ENCODE measurements around the gene USP48.
A peak's percentile ranks its signal among the peaks of the same experiment; 100 is the strongest.

The USP48 gene

DNA sequence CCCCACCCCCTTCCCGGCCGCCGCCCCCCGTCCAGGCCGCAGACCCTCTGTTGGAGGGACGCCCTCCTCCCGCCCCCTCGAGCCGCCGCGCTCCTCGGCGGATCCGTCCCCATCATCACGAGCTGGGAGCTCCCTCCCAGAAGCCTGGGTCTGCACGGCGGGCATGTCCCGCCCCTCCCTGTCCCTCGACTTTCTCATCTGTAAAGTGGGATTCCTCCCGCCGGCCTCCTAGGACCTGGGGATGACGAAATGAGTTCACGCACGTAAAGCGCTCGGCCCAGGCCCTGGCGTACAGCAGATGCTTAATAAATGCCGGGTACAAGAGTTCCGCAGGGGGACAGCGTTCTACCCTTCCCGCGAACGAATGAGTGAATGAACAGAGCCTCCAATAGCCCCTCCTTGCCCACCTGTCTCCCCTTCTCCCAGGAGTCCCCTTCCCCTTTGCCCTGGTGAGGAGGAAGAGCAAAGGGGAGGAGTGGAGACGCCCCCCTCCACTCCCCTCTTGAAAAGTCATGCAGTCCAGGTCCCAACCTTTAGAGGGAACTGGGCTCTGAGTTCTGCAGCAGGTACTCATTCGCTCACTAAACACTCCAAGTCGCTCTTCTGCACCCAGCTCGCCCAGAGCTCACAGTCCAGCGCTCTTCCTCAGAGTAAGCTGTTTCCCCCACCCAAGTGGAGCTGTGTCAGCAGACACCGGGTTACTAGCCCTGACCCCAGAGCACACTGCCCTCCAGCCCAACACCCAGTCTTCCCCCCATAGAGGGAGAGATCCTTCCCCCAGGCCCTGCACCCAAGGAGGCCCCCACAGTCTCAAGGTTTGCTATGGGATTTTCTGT is 130.6 kb downstream of the USP48 start:
- DNase-seq (ENCODE audit: low read depth): no peak

DNA sequence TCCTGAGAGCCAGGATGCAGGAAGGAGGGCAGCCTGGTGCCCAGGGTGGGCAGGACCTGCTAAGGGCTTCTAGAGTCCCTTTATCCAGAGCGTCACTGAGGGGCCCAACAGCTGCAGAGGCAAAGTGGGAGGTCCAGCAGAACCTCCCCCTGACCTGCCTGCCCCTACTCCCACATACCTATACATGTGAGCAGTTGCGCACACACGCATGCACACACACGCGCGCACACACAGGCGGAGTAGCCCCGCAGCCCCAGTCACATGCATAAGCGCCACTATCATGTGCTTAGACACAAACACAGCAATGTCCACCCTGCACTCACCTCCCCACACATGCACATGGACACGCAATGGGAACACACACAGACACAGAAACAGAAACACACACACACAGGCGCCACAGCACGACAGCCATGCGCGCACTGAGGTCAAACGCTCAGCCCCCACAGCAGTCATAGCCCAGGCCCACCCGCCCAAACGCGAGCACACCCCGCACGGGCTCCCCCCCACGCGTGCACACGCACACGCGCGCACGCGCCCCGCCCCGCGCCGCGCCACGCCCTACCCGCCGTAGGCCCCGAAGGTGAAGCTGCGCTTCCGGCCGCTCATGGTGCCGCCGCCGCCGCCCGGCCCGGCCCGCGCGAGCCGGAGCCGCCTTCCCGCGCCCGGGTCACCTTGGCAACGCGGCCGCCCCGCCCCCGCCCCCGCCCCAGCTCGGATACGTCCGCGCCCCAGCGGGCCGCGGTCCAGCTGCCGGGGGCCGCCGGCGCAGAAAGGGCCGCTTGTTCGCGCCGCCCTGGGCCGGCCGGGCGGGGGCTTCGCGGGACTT is 131.5 kb downstream of the USP48 start:
- peak; percentile 35 for DNase-seq (ENCODE audit: low read depth)

DNA sequence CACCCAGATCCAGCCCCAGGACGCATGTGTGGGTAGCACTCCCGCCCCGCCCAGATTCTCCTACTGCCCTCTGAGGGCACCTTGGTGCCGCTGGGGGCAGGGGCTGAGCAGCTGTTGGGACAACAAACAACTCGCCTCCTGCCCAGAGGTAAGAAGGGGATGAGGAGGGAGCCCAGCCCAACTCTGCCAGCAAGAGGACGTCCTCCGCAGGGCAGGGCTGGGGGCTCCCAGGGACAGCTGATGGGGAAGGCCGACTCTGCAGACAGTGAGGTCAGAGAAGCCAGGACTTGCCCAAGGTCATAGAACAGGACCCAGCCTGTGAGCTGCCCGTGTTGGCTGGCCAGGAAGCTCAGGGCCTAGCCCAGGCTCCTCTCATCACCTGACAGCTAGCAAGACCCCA is 132.5 kb downstream of the USP48 start:
- DNase-seq (ENCODE audit: low read depth): no peak

DNA sequence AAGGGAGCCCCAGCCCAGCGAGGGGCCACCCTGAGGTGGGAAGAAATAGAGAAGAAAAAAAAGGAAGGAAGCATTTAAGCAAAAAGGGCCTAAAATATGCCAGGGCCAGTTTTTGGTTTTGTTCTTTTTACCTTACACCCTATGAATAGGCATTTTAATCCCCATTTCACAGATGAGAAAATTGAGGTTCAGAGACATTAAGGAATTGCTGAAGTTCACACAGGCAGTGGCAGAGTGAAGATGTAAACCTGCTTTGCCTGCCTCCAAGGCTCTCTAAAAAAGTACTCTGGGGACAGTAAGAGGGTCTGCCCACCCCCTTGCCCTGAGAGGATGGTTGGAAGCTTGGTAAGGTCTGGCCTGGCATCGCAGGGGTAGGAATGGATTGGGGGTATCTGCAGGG is 133.6 kb downstream of the USP48 start:
- no peak for DNase-seq (ENCODE audit: low read depth)

DNA sequence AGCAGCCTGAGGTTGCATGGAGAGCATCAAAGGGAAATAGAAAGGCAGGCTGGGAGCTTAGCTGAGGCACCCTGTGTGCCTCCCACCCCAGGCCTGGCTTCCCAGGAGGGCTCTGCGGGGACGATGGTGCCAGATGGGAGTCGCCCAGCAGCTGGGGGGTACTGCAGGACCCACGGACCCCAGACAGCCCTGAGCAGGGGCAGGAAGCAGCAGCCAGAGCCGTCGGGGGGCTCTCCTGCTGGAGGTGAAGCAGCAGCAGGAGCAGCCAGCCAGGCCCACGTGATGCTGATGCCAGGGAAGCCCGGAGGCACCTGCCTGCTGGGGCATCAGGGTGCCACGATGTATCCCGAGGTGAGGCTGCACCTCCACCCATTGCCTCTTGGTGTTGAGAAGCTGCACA is 134.2 kb downstream of the USP48 start:
- DNase-seq (ENCODE audit: low read depth): no peak

DNA sequence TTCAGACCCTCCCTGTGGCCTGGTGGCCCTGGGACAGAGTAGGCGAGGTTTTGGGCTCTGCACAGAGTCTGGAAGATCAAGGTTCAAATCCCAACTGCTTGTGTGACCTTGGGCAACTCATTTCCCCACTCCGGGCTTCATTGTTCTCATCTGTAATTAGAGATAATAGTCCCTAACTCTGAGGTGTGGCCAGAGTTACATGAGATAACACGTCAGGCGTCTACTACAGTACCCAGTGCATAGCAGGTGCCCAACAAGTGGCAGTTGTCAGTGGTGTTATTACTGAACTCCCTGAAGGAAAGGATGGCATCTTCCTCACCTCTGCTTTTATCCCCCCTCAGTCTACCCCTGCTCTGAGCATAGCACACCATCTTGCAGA is 134.6 kb downstream of the USP48 start:
- DNase-seq (ENCODE audit: low read depth): no peak

DNA sequence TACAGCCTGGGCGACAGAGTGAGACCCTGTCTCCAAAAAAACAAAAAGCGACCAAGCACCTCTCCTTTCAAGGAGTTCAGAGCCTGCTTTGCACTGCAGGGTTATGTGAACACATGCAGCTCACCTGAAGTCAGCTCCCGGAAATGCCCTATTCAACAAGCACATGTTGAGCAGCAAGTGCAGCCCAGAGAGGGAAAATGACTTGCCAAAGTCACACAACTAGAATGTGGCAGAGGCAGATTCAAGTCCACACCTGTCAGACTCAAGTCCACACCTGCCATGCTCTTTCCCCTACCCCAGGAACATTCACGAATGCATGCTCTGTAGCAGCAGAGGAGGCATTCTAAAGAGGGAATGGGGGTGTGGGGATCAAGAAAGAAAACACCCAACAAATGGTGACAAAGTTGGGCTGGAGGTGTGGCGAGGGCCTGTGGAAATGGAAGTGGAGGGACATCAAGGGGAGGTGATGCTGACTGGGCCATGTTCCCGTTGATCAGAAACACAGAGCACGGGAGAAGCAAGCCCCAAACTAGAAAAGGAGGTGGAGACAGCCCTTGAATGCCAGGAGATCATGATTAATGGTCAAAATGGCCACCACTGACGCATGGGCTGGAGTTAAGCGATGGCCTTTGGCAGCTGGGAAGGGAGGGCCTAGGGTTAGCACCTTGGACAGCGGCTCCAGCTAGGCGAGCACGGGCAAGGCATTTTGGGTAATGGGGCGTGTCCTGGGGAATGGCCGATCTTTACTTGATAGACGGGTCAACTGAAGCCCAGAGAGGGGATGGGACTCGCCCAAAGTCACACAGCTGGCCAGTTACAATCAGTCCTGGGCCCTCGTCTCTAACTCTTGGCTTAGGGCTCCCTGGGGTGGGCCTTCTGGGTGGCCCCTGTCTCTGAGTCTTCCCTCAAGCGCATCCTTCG is 135.3 kb downstream of the USP48 start:
- peak; percentile 81 for DNase-seq (ENCODE audit: low read depth)

DNA sequence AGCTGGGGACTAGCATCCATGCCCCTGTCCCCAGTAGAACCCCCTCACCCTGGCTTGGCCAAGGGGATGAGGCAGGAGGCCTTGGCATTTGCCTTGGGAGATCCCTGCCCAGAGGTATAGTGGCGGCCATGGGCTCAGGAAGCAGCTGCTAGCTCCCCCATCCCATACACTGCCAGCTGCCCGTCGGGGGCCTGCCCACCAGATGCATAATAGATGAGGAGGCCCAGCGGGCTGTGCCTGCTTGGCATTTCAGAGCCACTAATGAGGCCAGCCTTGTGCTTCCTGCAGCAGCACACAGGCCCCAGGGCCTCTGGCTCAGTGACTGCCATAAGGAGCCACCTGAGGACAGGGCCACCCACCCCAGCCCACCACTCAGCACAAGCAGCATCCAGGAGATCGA is 137.4 kb downstream of the USP48 start:
- no peak for DNase-seq (ENCODE audit: low read depth)

DNA sequence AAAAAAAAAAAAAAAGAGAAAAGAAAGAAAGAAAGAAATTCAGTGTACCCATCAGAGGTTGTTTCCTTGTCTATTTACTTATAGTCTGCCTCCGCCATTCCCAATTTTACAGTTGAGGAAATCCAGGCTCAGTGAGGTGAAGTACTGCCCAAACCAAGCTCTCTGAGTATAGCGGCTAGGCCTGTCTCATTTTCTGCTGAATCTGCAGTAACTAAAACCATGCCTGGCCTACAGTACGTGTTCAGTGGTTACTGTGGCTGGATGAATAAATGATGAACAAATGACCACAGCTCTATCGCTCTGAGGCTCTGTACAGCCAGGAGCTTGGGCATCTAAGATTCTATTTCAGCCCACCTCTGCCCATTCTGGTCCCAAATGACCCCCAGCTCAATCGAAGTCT is 138.0 kb downstream of the USP48 start:
- DNase-seq (ENCODE audit: low read depth): no peak

DNA sequence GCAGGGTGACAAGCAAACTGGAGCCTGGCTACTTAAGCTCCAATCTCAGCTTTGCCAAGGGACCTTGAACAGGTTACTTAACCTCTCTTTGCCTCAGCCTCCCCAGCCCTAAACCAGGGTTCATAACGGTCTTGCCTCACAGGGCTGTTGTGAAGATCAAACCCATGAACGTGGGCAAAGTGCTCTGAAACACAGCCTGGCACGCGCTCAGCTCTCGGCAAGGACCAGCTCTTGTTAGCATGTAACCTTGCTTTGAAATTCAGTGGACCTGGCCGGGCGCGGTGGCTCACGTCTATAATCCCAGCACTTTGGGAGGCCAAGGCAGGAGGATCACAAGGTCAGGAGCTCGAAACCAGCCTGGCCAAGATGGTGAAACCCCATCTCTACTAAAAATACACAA is 138.6 kb downstream of the USP48 start:
- no peak for DNase-seq (ENCODE audit: low read depth)

DNA sequence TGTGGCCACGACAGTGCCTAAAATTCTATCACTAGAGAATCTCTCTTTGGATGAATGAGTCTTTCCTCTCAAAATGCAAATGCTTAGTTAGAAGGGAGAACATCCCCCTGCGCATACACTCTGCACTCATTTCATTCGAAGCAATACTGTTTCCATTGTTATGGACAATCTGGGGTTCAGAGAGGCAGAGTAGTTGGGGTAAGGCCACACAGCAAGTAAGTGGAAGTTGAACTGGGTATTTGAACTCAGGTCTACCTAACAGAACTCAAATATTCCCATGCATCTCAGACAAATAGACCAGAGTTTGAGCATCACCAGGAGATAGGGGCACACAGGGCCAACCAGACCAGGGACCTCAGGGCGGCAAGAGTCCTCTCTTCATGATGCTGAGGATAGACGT is 139.3 kb downstream of the USP48 start:
- DNase-seq (ENCODE audit: low read depth): no peak

DNA sequence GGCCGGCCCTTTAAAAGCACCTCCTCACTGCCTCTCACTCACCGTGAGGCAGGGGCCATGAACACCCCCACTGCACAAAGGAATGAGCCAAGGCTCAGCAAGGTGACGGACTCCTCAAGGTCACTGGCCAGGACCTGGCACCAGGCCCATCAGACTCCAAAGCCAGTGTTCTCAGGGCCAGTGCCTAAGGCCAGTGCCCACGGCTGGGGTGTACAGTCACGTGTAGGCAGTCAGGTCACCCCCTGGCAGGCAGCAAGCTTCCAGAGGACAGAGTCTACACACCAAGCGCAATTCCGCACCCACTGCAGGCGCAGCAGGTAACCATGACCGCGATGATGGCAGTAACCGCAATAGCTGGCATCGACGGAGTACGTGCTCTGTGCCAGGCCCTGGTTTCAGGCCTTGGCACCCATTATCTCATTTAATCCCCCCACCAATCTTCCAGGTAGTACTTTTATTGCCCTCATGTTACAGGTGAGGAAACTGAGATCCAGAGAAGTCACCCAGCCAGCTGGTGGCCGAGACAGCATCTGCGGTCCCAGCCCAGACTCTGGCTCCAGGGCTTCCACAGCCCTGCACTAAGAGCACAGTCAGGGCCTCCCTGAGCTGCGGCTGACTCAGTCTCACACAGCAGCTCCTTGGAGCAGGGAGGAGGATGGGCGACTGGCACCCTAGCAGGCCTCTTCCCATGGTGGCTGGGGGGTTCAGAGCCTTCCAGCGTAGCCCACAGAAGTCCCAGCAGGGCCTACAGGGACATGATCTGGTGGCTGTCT is 140.8 kb downstream of the USP48 start:
- DNase-seq (ENCODE audit: low read depth): no peak

DNA sequence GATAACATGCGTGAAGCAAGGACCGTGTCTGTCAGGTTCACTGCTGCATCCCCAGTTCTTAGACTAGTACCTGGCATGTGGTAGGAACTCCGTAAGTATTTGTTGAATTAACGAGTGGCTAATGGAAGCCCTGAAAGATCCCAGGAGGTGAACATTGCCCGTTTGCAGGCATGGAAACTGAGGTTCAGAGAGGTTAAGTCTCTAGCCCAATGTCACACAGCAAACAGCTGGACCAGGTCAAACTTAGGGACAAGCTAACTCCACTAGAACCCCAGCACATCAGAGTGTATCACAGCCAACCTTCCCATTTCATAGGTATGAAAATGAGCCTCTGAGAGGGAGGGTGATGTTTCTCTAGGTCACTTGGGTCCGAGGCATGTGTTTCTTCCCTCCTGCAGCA is 141.4 kb downstream of the USP48 start:
- no peak for DNase-seq (ENCODE audit: low read depth)

DNA sequence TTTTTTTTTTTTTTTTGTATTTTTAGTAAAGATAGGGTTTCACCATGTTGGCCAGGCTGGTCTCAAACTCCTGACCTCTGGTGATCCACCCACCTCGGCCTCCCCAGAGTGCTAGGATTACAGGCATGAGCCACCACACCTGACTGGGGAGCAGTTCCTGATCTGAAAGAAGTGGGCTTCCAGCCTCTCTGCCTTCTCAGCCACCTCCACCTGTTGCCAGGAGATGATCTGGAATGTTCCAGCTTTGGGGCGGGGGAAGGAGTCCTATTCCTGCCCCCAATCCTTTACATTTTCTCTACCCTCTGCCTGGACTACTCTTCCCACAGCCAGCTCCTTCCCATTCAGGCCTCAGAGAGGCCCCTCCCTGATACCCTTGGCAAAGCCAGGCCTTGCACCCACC is 141.9 kb downstream of the USP48 start:
- DNase-seq (ENCODE audit: low read depth): no peak

DNA sequence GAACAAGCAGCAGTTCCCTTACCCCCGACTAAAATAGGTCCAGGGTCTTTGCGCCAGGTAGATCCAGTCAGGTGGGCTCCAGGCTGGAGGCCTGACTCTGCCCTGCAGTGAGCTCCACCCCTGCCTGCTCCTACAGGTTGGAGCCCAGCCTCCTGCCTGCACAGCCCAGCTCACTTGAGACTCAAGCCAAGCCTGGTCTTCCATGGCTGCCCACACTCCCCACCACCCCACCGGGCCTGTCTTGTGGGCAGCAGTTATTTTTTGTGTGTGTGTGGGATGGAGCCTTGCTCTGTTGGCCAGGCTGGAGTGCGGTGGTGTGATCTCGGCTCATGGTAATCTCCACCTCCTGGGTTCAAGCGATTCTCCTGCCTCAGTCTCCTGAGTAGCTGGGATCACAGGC is 142.3 kb downstream of the USP48 start:
- DNase-seq (ENCODE audit: low read depth): no peak

DNA sequence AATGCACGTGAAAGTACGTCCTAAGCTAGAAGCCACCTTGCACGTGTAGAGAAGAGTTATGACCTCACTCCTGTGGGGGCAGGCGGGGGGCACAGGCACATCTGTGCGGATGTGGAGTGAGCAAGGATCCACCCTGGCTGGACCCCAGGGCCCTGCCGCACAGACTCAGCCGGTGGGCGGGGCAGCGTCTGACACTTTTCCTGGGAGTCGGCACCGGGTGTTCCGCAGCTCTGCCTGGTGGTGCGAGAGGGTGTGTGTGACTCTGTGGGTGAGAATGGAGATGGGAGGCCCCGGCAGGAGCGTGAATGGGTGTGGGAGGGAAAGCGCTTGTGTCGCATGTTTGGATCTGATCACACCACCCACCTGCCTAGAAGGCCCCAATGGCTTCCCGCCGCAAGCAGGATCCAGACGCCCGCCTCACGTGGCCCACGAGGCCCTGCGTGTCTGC is 143.3 kb downstream of the USP48 start:
- peak; percentile 25 for DNase-seq (ENCODE audit: low read depth)

DNA sequence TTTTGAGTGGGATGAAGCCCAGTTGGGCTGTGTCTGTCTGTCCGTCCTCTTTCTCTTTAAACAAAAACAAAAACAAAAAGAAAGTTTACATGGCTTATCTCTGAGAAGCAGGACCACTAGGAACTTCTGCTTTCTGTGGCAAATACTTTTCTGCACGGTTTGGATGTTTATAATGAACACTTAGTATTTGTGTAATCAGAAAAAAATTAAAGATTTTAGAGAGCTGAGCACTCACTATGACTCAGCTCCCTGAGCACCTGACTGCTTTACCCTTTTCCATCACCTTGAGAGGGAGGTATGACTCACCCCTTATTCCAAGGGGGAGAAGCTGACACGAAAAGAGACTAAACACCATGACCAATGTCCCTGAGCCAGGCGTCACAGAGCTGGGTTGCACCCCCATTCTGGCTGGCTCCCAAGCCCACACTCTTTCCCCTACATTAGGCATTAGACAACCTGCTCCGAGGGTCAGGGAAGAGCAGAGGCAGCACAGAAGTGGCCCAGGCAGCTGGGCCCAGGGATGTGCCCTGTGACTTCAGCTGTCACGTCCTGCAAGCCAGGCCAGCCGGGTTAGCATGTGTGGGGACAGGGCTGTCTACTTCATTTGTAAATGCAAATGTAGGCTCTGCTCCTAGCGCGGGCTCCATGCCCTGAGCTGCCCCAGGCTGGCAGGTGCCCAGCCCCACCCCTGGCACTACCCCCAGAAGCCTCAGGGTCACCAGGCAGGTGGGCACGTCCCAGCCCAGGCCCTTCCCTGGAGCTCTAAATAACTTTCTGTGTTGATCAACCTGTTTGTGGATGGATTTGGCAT is 144.2 kb downstream of the USP48 start:
- DNase-seq (ENCODE audit: low read depth): peak; percentile 36

DNA sequence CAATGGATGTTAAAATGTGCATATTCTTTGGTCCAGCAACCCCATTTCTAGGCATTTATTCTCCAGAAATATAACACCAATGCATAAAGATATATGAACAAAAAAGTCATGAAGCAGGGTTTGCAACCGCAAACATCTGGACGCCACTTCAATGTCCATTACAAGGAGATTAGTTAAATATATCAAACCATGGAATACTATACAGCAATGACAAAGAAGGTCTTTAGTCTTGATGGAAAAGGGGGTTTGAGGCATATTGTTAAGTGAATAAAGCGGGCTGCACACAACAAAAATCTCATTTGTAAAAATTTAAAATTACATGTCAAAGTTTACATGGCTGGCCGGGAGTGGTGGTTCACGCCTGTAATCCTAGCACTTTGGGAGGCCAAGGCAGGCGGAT is 145.4 kb downstream of the USP48 start:
- DNase-seq (ENCODE audit: low read depth): no peak

DNA sequence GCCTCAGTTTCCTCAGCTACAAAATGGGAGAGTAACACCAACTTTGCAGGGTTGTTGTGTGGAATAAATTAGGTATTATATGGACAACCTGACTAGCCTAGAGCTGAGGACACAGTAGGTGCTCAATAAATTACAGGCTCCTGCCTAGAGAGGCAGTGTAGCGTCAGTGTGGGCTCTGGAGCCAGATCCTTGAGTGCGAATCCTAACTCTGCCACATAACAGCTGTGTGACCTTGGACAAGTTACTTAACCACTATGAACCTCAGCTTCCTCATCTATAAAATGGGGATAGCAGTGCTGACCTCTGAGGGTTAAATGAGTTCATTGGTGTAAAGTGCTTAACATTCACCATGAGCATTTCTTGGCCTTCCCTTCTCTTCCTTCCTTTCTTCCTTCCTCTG is 146.9 kb downstream of the USP48 start:
- no peak for DNase-seq (ENCODE audit: low read depth)

DNA sequence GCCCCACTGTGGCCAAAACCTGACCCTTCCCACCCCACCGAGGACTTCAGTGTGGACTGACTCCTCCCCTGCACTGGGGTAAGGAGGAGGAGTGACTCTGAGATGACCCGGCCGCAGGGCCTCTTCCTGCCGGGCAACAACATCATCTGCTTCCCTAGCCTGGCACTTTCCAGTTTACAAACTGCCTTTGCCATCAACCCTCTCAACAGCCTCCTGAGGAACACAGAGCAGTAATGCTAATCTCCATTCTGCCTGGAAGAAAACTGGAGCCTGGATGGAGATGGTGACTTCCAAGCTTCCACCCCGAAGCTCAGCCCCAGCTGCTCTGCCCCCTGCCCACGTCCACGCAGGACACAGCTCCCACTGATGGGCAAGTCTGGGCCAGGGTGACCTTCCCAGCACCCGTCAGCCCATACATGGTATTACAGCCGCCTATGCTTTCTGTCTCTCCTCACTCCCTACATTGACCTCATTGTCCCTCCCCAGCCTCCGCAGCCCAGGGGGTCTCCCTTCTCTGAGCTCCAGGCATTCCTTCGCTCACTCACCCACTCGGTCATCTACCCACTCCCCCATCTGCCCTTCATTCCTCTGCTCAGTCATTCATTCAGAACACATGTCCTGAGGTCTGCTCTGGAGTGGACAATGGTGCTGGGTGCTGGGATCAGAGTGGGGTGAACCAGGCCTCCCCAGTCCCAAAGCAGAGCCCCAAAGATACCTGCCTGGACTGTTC is 148.0 kb downstream of the USP48 start:
- no peak for DNase-seq (ENCODE audit: low read depth)
